ENCODE results near the gene COMMD9.

Gene COMMD9

DNA sequence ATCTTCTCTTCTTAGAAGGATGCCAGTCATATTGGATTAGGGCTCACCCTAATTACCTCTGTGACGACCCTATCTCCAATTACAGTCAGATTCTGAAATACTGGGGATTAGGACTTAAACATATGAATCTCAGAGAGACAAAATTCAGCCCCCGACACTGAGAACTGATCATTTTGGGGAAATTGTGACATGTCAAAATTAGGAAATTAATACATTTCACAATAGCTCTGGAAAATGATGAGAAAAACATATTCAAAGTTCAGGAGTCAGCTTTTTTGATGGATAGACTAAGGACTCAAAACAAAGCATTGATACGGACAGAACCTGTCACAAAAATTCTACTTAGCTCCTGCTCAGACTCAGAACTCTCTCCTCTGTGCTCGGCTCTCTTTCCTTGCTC is 40.8 kb downstream of the COMMD9 start:
- Histone ChIP-seq H3K79me2 (ENCODE audit: insufficient read depth, low read length) (no peaks in the 10 kb centered on the region), H3K36me3 (ENCODE audit: insufficient read depth, low read length) (no peaks in the 10 kb centered on the region), H3K27me3 (ENCODE audit: insufficient read depth, low read length) (no peaks in the 10 kb centered on the region), H2AFZ (ENCODE audit: low read length) (no peak overlapping the region), H3K9me2 (ENCODE audit: low read depth, low read length) (no peaks in the 10 kb centered on the region), H3K4me2 (ENCODE audit: low read length) (no peak overlapping the region), H3K9ac (ENCODE audit: low read length) (no peak overlapping the region), H3K4me3 (ENCODE audit: low read depth, low read length, poor library complexity, severe bottlenecking) (no peak overlapping the region), H4K20me1 (ENCODE audit: insufficient read depth, low read length) (no peaks in the 10 kb centered on the region), H3F3A (ENCODE audit: insufficient read depth, low read length) (no peaks in the 10 kb centered on the region), H3K9me3 (ENCODE audit: low read length) (no peaks in the 10 kb centered on the region), H3K27ac (ENCODE audit: low read depth, low read length, poor library complexity, severe bottlenecking) (no peak overlapping the region), H3K4me1 (ENCODE audit: insufficient read depth, low read length, severe bottlenecking) (no peaks in the 10 kb centered on the region)
- TF ChIP-seq, protein P1, sequence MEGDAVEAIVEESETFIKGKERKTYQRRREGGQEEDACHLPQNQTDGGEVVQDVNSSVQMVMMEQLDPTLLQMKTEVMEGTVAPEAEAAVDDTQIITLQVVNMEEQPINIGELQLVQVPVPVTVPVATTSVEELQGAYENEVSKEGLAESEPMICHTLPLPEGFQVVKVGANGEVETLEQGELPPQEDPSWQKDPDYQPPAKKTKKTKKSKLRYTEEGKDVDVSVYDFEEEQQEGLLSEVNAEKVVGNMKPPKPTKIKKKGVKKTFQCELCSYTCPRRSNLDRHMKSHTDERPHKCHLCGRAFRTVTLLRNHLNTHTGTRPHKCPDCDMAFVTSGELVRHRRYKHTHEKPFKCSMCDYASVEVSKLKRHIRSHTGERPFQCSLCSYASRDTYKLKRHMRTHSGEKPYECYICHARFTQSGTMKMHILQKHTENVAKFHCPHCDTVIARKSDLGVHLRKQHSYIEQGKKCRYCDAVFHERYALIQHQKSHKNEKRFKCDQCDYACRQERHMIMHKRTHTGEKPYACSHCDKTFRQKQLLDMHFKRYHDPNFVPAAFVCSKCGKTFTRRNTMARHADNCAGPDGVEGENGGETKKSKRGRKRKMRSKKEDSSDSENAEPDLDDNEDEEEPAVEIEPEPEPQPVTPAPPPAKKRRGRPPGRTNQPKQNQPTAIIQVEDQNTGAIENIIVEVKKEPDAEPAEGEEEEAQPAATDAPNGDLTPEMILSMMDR (IDR thresholded peaks at IDR 0.05; ENCODE audit: low read length), result no peak
- no peak for TF ChIP-seq EZH2 (IDR thresholded peaks at IDR 0.05; ENCODE audit: borderline replicate concordance, low read length)

DNA sequence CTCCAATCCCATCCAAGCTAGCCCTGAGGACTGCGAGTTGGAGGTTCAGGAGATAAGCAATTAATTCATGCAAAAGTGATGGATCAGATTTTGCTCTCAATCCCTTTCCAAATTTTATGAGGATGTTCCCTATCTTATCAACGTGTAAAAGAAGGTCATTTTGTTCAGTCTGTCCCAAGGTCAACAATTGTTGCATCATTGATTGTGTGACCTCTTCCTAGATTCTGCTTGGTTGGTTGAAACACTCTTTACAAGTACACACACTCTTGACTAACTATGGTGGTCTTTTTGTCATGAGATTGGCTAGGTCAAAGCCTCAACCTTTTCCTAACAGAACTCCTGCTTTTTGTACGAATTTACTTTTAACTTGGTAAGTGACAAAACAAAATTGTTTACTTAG is 41.7 kb downstream of the COMMD9 start:
- H3K79me2 ChIP-seq (ENCODE audit: insufficient read depth, low read length), result no peaks in the 10 kb centered on the region
- no peaks in the 10 kb centered on the region for H3K9me2 ChIP-seq (ENCODE audit: low read depth, low read length)
- H3K9me3 ChIP-seq (ENCODE audit: low read length), result no peaks in the 10 kb centered on the region
- no peak overlapping the region for H3K4me2 ChIP-seq (ENCODE audit: low read length)
- H3K9ac ChIP-seq (ENCODE audit: low read length), result no peak overlapping the region
- H3K27ac ChIP-seq (ENCODE audit: low read depth, low read length, poor library complexity, severe bottlenecking), result no peak overlapping the region
- no peaks in the 10 kb centered on the region for H3K4me1 ChIP-seq (ENCODE audit: insufficient read depth, low read length, severe bottlenecking)
- H3K36me3 ChIP-seq (ENCODE audit: insufficient read depth, low read length), result no peaks in the 10 kb centered on the region
- H3K27me3 ChIP-seq (ENCODE audit: insufficient read depth, low read length), result no peaks in the 10 kb centered on the region
- no peak overlapping the region for H3K4me3 ChIP-seq (ENCODE audit: low read depth, low read length, poor library complexity, severe bottlenecking)
- H2AFZ ChIP-seq (ENCODE audit: low read length), result no peak overlapping the region
- TF ChIP-seq, protein P1 (IDR thresholded peaks at IDR 0.05; ENCODE audit: low read length), result no peak
- no peak for TF ChIP-seq EZH2 (IDR thresholded peaks at IDR 0.05; ENCODE audit: borderline replicate concordance, low read length)
- H3F3A ChIP-seq (ENCODE audit: insufficient read depth, low read length), result no peaks in the 10 kb centered on the region
- no peaks in the 10 kb centered on the region for H4K20me1 ChIP-seq (ENCODE audit: insufficient read depth, low read length)

DNA sequence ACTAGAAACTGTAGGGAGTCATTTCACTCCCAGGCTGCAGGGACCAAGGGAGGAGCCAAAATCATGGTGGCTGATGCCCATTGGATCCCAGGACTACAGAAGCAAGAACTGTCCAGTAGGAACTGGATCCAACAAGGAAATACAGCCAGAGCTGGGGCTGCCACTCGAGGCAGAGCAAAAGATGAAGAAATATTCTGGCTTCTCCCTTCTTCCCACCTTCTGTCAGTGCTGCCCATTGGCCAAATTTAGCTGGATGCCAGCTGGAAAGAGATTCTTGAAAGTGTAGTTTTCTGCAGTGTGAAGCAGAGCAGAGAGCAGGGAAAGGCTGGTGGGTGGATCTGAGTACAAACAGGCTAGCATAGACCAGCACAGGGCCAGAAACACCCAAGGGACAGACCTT is 45.6 kb downstream of the COMMD9 start:
- Histone ChIP-seq H3K4me2 (ENCODE audit: low read length) (no peak overlapping the region), H4K20me1 (ENCODE audit: insufficient read depth, low read length) (no peaks in the 10 kb centered on the region), H3K9me2 (ENCODE audit: low read depth, low read length) (no peaks in the 10 kb centered on the region), H3K4me1 (ENCODE audit: insufficient read depth, low read length, severe bottlenecking) (no peaks in the 10 kb centered on the region), H3K9me3 (ENCODE audit: low read length) (no peaks in the 10 kb centered on the region), H3K79me2 (ENCODE audit: insufficient read depth, low read length) (no peaks in the 10 kb centered on the region), H3K36me3 (ENCODE audit: insufficient read depth, low read length) (no peaks in the 10 kb centered on the region), H3K27ac (ENCODE audit: low read depth, low read length, poor library complexity, severe bottlenecking) (no peak overlapping the region), H3K4me3 (ENCODE audit: low read depth, low read length, poor library complexity, severe bottlenecking) (no peak overlapping the region), H3F3A (ENCODE audit: insufficient read depth, low read length) (no peaks in the 10 kb centered on the region), H3K27me3 (ENCODE audit: insufficient read depth, low read length) (no peaks in the 10 kb centered on the region), H3K9ac (ENCODE audit: low read length) (no peak overlapping the region), H2AFZ (ENCODE audit: low read length) (no peak overlapping the region)
- TF ChIP-seq, protein P1 (IDR thresholded peaks at IDR 0.05; ENCODE audit: low read length), result no peak
- TF ChIP-seq EZH2 (IDR thresholded peaks at IDR 0.05; ENCODE audit: borderline replicate concordance, low read length), result no peak

Data from OCI-LY1 (cell line).